NCI-H1694 treated with DMSO at 0.1 percent for 48 hours (cell line): Measurements from ENCODE around the gene SYT17.

ENCODE experiments used
- DNase-seq: peaks from one replicate; lab custom pipeline; 2025; lab: John Stamatoyannopoulos, UW

SYT17 gene, protein sequence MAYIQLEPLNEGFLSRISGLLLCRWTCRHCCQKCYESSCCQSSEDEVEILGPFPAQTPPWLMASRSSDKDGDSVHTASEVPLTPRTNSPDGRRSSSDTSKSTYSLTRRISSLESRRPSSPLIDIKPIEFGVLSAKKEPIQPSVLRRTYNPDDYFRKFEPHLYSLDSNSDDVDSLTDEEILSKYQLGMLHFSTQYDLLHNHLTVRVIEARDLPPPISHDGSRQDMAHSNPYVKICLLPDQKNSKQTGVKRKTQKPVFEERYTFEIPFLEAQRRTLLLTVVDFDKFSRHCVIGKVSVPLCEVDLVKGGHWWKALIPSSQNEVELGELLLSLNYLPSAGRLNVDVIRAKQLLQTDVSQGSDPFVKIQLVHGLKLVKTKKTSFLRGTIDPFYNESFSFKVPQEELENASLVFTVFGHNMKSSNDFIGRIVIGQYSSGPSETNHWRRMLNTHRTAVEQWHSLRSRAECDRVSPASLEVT

DNA sequence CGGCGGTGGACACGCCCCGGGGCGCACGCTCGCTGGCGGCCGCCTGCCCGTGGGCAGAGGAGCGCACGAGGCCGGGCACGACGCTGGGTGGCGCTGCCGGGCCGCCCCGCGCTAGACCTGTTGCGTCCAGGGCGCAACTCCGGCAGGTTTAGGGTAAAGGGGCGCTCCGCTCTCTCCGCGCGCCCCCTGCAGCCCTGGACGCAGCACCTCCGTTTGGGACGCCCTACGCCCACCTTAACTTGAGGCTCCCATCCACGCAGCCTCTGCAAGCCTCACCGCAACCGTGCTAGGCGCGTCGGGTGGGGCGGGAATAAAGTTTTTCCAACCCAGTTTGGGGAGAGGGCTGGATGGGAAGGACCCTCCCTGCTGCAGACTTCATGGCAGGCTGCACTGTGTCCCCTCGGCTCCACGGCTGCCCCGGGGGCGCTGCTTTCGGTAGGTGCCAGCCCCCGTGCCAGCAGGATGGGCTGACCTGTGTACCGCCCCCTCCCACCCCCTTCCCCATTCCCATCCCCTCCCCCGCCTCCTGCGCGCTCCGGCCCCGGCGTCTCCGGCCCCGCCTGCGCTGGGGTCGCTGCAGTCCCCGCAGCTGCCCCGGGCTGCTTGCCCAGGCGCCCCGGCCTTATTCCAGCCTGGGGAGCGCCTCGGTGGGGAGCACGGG is at the start of gene SYT17:
Gene SYT17 (plus strand): TSS at position 531 of the 661 bp plus-strand sequence. CDS start 407 bp downstream, outside the sequence.
- peak; percentile 48 for DNase-seq

DNA sequence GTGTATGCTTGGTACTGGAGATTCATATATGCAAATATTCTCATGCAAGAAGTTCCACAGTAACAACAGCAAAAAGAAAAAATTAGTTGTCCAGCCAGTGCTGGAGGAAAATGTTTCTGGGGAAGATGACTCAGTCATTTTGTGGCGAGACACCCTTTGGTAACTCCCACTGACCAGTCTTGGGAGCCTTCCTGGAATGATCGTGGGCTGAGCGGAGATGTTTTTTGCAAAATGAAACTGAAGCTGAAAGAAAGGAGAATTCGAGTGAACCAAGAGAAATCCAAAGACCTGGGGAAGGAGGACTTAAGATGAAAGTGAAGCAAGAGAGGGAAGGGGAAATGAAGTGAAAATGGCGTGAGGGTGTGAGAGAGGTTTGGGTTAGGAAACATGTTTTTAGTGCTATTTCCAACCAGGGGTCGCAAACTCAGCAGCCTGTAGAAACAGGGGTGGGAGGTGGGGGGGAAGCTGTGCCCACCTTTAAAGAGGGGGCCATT is 49.1 kb upstream of the SYT17 start:
- no peak for DNase-seq

DNA sequence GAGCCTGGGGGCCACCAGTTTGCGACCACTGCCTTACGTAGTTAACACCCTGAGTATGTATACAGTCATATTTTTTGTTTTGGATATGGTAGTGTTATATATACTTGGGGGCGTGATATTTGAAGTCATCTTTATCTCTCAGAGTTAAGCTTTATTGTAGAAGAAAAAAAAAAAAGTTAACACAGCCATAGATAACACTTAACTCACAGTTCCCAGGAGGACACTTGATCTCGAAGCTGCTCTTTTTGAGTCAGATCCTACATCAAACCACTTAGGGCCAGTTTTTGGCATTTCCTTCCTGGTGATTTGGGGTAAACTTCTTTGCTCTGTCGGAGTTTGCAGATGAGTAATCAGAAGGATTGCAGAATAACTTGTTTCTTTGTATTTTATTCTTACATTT is 48.5 kb upstream of the SYT17 start:
- DNase-seq: no peak

DNA sequence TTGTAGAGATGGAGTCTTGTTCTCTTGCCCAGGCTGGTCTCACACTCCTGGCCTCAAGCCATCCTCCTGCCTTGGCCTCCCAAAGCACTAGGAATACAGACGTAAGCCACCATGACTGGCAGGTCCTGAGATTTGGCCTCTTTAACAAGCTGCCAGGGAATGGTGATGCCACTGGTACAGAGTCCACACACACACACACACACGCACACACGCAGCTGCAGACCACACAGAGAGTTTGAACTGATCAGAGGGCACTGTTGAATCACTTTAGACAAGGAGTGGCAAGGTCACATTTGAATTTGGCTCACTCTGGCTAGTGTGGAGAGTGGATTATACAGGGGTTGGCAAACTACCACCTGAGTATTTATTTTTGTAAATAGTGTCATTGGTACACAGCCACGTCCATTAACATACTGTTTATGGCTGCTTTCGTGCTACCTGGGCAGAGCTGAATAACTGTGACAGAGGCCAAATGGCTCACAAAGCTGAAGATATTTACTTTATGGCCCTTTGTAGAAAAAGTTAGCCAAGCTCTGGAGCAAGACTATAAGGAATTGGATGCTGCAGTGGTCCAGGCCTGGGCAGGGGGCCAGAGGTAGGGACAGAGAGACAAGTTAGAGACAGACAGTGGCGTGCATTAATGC is 44.4 kb upstream of the SYT17 start:
- DNase-seq: no peak

DNA sequence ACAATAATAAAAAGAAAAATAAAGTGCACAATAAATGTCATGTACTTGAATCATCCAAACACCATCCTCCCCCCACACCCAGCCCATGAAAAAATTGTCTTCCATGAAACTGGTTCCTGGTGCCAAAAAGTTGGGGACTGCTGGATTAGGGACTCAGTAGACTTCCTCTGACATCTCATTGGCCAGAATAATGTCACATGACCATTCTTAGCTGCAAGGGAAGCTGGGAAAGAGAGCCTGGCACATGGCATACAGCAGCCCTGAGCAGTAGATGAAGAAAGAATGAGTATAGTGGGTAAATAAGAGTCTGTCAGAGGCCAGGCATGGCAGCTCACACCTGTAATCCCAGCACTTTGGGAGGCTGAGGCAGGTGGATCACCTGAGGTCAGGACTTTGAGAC is 41.7 kb upstream of the SYT17 start:
- no peak for DNase-seq

DNA sequence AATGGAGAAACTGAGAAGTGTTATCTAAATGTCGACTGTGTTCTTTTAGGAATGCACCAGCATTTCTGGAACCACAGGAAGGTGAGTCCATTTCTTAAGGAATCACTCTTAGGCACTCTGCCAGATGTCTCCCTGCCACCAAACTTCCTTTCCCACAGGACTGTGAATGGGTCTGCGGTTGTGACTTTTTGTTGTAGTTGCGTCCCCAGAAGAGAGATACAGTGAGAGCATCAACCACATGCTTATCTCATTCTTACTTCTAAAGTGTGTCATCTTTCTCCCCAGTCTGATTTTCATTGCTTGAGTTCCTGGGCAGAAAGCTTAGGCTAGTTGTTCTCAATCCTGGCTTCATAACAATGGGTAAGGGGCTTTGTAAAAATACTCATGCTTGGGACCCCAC is 40.8 kb upstream of the SYT17 start:
- no peak for DNase-seq

DNA sequence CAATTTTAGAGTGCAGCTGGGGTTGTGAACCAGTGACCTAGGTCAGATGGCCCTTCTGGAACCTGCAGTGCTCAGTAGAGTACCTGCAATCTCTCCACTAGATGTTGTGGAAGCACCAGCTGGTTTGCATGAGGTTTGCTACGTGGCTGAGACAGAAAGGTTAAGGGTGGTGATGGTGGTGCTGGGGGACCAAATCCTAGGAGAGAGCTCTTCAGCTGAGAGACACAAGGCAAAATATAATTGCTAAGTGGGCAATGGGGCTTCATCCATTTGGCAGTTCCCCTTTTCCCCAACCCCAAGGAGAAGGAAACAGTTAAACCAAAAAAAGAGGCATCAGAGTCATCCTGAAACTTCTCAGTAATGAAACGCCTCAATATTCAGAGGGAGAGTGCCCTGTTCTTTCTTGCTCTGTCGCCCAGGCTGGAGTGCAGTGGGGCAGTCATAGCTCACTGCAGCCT is 40.3 kb upstream of the SYT17 start:
- no peak for DNase-seq

DNA sequence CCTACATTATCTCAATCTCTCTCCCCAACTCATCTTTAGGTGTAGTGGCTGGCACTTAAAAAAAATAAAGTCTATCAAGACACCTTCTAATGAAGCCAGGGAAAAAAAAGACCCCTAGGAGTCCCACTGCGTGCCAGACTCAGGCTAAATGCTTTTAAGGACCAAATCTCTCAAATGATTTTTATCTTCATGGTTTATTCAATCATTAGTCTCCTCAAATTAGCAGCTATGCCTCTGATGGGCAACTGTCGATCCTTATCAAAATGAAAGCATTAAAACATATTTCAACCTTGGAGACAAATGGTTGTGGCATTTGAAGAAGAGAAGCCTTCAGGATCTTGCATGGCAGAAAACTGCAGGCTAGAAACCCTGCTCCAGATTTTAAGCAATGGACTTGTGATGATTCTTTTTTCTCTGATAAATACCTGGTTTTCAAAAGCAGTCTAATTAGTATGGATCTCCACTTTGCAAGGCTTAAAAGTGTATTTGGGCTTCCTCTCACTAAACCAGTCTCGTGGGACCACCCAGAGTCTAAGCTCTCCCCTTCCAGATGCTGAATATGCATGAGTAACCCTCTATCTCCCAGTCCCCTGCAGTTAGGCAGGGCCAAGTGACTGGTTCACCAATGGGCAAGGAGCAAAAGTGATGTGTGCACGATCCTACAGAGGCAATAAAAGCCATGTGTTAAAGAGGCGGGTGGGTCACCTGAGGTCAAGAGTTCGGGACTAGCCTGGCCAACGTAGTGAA is 39.4 kb upstream of the SYT17 start:
- DNase-seq: no peak

DNA sequence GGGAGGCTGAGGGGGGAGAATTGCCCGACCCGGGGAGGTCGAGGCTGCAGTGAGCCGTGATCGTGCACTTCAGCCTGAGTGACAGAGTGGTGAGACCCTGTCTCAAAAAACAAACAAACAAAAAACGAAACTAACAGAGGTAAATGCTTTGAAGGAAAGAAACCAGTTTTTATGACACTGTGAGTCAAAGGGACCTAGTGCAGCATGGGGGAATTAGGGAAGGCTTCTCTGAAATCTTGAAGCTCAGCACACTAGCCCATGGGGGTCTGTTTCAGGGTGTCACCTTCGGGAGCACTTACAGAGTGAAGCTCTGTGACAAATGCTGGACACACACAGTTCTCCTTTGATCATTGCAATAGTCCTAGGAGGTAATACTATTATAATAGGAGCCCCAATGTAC is 37.7 kb upstream of the SYT17 start:
- no peak for DNase-seq

DNA sequence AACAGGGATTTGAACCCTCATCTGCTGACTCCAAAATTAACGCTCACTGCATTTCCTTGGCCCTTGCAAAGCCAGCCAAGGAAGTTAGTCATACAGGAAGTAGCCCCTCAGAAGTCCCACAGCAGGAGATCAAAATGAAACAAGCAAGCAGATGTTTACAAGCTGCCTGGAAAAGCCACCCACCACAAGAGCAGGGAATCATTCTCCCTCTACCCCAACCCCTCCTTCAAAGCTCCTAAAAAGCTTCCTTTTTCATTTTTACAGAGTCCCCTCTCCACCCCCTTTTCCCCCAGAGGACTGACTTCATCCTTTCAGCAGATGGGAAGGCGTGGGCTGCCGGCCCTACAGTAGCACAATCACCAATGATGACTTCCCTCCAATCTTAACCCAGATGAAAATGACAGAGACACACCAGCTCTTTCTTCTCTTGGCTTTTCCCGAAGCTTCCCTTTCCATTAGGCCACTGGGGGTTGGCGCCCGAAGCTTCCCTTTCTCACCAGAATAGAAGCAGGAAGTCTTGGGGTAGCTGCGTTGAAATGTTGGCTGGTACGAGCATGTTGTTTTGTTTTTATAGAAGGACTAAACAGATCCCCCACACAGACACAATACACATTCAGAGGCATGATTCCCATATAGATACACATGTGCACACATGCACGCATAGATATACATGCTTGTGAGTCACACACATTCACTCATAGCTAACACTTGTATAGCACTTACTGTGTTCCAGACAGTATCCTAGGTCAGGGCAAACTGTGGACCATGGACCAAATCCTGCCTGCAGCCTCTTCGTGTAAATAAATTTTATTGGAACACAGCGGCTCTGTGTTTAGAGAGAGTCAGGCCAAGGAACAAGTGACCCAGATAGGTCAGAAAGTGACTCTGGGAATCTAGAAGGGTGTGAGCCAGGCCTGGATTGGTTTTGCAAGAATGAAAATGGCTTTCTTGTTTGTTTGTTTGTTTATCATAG is 36.9 kb upstream of the SYT17 start:
- DNase-seq: peak; percentile 65

DNA sequence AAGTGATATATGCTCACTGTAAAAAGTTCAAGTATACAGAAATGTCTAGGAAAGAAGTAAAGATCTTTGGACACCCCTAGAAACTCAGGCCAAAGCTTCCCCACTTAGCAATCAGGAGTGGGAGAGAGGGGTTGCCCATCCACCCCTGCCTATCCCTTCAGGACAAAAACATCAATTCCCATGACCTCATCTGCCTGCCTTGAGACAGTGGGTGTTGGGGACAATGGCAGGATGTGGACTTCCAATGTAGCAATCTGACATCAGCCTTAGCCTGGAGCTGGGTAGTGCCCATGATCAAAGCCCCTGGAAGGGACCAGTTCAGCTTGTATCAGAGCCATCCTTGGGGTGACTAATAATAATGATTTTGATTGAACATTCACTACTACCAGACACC is 36.2 kb upstream of the SYT17 start:
- no peak for DNase-seq

DNA sequence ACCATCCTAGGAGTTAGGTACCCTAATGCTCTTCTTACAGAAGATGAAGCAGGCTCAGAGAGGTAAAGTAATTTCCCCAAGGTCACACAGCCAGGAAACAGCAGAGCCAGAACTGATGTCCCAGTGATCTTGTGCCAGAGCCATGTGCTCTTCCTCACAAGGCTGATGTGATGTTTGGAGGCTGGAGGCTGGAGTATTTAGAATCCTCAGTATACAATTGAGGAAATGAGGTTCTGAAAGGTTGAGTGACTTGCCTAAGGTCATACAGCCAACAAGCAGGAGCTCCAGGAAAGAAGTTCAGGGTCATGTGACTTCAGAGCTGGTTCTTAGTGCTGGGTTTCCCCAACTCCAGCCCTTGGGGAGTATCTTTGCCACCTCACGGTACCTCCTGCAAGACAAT is 35.8 kb upstream of the SYT17 start:
- no peak for DNase-seq

DNA sequence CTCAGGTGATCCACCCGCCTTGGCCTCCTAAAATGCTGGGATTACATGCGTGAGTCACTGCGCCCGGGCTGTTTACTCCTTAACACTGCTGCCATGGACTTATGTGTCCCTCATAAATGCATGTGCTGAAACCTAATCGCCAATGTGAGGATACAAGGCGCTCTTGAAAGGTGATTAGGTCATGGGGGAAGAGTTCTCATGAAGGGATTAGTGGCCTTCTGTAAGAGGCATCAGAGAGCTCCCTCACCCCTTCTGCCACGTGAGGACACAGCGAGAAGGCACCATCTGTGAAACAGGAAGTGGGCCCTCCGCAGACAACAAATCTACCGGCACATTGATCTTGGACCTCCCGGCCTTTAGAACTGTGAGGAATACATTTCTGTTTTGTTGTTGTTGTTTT is 35.1 kb upstream of the SYT17 start:
- DNase-seq: no peak

DNA sequence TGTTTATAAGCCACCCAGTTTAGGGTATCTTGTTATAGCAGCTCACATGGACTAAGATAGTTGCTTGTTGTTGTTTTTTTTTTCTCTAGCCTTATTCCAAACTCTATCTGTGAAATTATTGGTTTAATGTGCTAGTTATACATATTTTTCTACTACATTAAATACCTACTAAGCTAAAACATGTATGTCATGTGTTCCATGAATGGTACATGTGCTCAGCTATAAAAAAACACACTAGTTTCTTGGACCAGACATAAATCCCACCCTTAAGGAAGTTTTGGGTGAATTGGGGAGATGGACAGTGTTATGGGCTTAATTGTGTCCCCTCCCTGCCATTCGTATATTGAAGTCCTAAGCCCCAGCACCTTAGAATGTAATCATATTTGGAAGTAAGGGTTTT is 34.4 kb upstream of the SYT17 start:
- DNase-seq: no peak

DNA sequence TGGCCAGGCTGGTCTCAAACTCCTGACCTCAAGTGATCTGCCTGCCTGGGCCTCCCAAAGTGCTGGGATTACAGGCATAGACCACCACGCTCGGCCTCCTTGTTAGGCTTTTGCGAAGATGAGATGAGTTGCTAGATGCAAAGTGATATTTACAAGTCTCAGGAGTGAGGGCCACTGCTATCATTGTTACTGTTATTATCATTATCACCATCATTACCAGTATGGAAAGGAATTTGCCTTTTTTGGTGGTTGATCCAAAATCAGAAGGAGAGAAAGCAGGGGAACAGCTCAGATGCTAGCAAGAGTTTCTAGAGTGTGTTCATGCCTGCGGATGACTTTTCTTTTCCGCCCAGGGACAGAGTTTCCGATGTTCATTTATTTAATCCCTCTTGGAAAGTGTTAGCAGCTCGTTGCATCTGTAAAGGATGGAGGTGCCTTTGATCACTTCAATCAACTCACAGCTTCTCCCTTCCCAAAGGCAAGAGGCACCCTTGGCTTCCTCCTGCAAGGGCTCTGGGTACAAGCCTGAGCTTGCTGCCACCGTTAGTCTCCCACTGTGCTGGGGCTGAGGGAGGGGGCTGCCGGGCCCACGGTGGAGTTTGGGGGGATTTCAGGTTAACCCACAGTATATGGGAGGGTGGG is 32.7 kb upstream of the SYT17 start:
- DNase-seq: no peak

DNA sequence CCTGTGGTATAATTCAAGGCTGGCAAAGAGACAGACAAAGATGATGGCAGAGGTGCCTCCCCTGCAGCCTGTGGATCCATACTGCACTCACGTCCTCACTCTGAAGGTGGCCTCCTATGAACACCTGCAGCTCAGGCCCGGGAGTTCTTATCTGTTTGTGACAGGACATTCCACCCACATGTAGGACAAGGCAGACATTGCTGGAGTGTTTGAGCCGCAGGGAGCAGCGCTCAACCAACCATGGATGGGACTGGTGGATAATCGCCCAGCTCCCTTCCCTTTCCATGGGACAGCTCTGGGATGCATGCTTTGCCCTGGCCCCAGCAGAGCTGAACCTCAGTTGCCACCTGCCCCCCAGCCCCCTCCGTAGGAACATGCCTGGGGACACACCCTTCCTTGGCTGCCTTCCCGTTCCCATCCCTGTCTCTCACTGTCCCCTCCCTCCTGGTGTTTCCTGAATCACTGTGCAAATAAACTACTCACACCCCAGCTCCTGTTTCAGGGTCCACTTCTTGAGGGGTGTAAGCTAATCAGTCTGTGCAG is 32.1 kb upstream of the SYT17 start:
- DNase-seq: no peak

DNA sequence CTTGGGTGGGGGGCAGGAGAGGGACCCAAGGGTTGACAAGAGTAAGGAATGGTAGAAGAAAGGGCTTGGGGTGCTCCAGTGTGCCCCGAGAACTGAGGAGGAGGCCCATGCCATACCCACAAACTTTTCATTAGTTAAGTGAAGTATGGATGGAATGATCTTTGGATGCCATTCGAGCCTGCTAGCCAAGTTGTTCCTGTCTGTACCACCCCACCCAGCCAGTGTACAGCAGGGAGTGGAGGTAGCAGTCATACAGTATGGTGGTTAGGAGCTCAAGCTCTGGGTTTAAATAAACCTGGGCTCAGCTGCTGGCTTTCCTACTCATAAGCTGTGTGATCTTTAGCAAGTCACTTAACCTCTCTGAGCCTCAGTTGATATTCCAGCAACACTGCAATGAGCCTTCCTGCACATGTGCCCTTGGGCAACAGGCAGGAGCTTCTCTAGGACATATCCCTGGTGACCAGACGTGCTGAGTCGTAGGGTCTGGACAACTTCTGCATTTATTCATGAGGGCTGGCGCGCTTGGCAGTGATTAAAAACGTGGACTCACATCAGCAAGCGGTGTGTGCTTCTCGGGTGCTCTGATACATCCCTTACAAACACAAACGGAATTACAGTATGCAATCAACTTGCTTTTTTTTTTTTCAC is 31.4 kb upstream of the SYT17 start:
- no peak for DNase-seq

DNA sequence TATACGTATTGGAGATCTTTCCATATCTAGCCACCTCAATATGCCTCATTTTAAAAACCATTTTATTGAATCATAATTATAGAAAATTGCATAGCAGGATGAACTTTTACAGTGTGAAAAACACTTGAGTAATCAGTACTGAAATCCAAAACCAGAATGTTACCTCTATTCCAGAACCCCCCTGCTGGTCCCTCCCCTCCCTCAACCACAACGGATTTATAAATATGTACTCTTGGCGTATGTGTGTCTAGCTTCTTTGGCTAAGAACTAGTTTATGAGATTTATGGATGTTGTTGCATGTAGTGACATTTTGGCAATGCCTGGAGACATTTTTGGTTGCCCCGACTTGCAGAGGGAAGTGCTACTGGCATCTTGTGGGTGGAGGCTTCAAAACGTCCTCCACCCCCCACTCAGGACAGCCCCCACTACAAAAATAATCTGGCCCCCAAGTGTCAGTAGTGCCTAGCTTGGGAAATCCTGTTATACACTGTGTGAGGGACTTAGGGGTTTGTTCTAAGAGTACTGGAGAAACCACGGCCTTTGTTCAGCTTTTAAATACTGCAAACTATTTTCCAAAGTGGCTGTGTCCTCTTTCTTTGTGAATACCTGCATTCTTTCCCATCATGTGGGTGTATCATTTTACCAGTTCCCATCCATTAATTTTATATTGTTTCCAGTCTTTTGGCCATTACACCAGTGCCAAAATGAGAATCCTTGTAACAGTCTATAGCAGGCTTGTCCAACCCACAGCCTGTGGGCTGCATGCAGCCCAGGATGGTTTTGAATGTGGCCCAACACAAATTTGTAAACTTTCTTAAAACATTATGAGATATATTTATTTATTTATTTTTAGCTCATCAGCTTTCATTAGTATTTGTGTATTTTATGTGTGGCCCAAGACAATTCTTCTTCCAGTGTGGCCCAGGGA is 30.6 kb upstream of the SYT17 start:
- DNase-seq: no peak
